ENCODE measurements around the gene CCSER2.

The CCSER2 gene

GRCh38 chr10:84348447-84348846, 20.1 kb downstream of the CCSER2 start:
- DNase-seq (ENCODE audit: low read depth), result no peak

DNA sequence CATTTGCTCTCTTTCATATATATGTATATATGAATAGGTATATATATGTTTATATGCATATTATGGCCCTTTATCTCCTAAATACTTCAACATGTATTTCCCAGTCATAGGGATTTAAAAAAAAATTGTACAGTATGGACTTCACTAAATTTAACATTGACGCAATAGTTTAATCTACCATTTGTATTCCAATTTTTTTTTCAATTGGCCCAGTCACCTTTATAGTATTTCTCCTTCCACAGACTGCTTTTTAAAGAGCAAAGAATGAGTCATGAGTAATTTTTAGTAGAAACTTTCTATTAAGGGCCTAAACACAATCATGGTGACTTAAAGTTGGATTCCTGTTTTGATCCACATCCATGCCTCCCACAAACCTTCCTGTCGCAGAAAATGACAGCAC, 20.5 kb downstream of the CCSER2 start:
- DNase-seq (ENCODE audit: low read depth), result no peak

DNA sequence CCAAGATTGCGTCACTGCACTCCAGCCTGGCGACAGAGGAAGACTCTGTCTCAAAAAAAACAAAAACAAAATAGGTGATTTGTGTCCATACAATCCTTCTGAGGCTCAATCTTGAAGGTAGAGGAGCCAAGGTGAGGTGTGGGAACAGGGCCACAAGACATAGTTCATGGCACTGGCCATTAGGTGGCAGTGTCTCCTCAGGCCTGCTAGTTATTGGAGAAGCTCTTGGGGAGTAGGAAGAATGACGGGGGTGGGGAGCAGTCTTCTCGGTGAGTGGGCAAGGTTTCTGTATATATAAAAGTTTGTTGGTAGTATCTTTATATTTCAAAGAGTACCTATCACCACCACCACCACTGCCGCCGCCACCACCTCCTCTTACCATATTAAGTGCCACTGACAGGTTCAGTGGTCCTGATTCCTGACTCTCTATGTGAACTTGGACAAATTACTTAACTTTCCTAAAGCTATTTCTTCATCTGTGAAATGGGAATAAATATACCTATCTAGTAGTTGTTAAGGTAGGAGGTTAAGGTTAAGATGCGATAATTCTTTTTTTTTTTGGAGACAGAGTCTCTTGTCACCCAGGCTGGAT, 24.0 kb downstream of the CCSER2 start:
- peak; percentile 12 for DNase-seq (ENCODE audit: low read depth)

DNA sequence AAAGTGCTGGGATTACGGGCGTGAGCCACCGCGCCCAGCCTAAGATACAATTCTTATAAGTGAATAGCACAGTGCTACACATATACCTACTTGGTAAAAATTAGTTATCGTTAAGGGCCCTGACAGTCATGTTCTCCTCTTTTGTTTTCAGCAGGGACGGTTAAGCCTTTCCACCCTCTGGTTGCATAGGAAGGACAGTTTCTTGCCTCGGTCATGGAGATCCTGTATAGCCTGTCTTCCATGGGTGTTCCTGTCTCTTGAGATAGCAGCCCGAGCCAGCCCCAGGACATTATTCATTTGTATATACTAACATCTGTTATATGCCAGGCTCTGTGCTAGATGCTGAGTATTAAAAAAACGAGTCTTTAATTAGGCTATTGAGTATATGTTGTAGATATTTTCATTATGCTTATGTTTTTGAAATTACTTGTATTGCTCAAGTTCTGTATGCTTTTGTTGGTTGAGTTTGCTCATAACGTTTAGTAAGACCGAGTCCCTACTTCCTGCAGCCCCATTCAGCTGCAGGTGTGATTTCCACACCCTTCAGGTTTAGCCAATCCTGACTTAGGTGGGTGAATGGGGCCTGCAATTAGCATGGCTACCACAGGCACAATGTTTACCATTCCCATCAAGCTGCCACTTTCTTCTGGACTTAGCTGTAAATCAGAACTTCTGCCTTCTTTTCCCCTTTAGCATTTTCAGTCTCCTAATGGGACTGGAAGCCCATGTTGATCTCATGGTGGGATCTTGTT, 24.8 kb downstream of the CCSER2 start:
- DNase-seq (ENCODE audit: low read depth), result no peak

- no peak for DNase-seq (ENCODE audit: low read depth)
Observed at GRCh38 chr10:84354623-84355022, 26.2 kb downstream of the CCSER2 start.

- DNase-seq (ENCODE audit: low read depth), result no peak
Observed at GRCh38 chr10:84355106-84355505, 26.7 kb downstream of the CCSER2 start.

DNA sequence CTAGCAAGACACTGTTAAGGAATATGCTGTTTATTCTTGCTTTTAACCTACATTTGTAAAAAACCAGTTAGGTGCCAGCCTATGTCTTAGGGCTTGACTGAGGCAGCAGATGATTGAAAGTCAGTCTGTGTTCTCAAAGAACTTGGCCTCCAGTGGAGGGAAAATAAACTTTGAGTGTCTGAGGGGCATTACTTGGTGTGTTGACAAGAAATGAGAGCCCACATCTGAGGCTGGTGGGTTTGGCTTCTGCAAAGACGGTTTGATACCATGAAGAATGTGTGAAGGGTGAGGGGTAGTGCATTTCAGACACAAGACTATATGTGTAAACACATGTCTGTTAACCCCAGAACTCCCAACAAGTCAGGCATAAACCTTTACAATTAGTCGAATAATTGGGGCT, 28.5 kb downstream of the CCSER2 start:
- DNase-seq (ENCODE audit: low read depth), result no peak

DNA sequence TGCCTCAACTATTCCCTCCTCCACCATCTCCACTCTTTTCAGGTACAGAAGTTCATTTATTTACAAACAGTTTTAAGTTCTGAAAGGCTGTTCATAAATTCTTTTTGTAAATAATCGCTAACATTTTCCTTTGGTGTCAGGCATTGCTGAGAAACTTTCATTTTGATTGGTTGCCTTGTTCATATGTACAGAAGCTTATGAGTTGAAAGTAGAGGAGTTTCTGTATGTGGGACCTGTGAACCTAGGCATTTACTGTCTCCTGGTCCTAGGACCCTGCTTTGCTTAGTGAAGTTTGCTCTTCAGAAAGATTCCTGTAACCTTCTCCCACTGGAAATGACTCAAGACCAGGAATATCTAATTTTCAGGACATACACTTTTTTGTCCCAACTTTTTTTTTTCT, 30.4 kb downstream of the CCSER2 start:
- no peak for DNase-seq (ENCODE audit: low read depth)

DNA sequence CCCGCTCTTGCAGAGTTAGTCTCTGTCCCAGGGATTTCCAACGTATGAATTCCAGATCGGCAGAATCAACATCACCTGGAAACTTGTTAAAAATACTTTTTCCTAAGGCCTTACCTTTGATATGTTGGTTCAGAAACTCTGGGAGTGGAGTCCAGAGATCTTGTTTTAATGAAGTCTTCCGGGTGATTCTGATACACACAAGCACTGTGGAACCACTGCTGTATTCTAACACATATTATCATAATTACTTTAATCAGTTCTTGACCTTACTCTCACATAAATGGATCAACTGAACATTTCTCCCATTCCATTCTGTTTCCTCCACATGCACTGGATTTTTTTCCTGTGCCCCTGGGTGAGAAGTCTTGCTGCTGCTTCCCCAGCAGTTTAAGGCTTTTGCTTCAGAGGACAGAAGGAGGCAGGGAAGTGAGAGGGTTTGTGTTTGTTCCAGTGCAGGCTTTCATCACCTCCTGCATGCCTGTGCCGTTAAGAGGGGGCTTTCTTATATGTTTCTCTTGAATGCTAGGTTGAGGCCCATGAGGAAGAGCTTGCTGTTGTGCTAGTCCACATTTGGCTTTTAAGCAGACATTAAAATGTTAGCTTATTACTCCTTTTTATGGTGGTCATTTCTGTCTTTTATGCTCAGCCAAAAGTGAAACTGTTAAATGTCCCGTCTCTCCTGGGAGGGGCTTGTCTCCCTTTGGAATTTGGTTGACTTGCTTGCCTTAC, 32.4 kb downstream of the CCSER2 start:
- DNase-seq (ENCODE audit: low read depth), result no peak

- no peak for DNase-seq (ENCODE audit: low read depth)
Observed at GRCh38 chr10:84365335-84365881, 37.0 kb downstream of the CCSER2 start.

DNA sequence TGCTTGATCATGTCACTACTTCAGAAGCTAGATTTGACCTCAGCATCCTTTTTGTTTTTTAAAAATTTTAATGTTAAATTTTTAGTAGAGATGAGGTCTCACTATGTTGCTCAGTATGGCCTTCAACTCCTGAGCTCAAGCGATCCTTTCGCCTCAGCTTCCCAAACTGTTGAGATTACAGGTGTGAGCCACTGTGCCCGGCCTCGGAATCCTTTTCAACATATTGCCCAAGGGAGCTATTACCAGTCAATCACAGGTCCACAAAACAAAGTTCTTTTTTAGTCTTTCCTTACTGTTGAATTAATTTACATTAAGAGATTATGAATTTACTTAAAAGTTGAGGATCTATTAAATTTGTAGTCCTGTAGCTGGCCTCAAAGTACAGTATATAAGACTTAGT, 37.7 kb downstream of the CCSER2 start:
- DNase-seq (ENCODE audit: low read depth), result no peak

GRCh38 chr10:84367256-84367655, 38.9 kb downstream of the CCSER2 start:
- no peak for DNase-seq (ENCODE audit: low read depth)

GRCh38 chr10:84368828-84369227, 40.4 kb downstream of the CCSER2 start:
- DNase-seq (ENCODE audit: low read depth), result no peak

DNA sequence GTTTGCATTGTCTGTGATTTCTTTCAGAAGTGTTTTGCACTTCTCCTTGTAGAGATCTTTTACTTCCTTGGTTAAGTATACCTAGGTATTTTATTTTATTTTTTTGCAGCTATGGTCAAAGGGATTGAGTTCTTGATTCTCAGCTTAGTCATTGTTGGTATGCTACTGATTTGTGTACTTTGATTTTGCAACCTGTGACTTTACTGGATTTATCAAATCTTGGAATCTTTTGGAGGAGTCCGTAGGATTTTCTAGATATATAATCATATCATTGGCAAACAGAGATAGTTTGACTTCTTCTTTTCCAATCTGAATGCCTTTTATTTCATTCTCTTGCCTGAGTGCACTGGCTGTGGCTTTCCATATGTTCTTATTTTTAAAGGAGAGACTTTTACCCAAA, 41.9 kb downstream of the CCSER2 start:
- DNase-seq (ENCODE audit: low read depth), result no peak

- no peak for DNase-seq (ENCODE audit: low read depth)
Observed at GRCh38 chr10:84371944-84372343, 43.6 kb downstream of the CCSER2 start.

DNA sequence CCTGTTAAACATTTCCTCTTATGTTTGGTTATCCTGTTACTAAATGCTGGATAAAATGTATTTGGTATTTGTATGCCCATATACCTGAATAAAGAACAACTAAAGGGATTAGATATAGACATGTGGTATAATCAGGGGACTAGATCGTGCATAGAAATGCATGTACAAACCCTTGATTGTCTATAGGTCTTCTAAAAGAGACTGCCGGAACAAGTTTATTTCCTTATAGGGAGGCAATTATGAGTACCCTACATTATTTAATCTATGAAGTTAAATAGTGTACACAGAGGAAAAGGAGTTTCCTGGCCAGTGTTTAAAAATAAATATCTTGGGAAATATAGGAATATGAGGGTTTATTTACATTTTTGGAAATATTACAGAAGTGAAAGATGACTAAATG, 44.6 kb downstream of the CCSER2 start:
- no peak for DNase-seq (ENCODE audit: low read depth)

DNA sequence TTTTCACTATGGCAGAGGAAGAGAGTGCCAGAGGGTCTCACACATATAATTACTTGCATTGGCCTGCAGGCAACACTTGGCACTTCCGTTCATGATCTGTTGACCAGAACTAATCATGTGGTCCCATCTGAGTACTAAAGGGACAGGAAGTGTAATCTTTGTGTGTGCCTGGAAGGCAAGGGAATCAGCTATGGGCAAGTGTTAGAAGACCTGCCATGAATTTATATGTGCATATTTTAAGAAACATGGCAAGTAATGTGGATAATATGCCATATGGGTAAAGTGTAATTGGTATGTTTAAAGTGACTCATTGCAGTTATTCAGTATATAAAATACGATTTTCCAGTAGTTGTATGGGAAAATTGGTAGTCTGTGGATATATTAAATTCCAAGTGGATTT, 46.1 kb downstream of the CCSER2 start:
- DNase-seq (ENCODE audit: low read depth), result no peak

- no peak for DNase-seq (ENCODE audit: low read depth)
Observed at GRCh38 chr10:84375011-84375410, 46.6 kb downstream of the CCSER2 start.

- no peak for DNase-seq (ENCODE audit: low read depth)
Observed at GRCh38 chr10:84375881-84376280, 47.5 kb downstream of the CCSER2 start.

GRCh38 chr10:84388148-84388547, 59.8 kb downstream of the CCSER2 start:
- DNase-seq (ENCODE audit: low read depth), result no peak

GRCh38 chr10:84390364-84390763, 62.0 kb downstream of the CCSER2 start:
- no peak for DNase-seq (ENCODE audit: low read depth)

GRCh38 chr10:84391326-84391725, 62.9 kb downstream of the CCSER2 start:
- no peak for DNase-seq (ENCODE audit: low read depth)

GRCh38 chr10:84392181-84392580, 63.8 kb downstream of the CCSER2 start:
- no peak for DNase-seq (ENCODE audit: low read depth)

Measured in stimulated activated CD8-positive, alpha-beta memory T cell treated with anti-CD3 and anti-CD28 coated beads, Interleukin-15, amount 100 ng/mL, for 24 hours (primary cell).